GM19324 (cell line): ENCODE measurements around the gene DHX32.
"Not testable (repeated sequence)": the region's sequence is repeated elsewhere in the genome, so short reads cannot be mapped to it uniquely, and the experiment has no call there.

Experiments used
- ATAC-seq: cut with Tn5 transposase; IDR thresholded peaks from one replicate; pipeline ENCODE4 v1.9.1; 2021; ENCODE audit warnings: mild to moderate bottlenecking, moderate library complexity; ENCODE audit not compliant: unreplicated experiment, low FRiP score

DHX32 gene, protein sequence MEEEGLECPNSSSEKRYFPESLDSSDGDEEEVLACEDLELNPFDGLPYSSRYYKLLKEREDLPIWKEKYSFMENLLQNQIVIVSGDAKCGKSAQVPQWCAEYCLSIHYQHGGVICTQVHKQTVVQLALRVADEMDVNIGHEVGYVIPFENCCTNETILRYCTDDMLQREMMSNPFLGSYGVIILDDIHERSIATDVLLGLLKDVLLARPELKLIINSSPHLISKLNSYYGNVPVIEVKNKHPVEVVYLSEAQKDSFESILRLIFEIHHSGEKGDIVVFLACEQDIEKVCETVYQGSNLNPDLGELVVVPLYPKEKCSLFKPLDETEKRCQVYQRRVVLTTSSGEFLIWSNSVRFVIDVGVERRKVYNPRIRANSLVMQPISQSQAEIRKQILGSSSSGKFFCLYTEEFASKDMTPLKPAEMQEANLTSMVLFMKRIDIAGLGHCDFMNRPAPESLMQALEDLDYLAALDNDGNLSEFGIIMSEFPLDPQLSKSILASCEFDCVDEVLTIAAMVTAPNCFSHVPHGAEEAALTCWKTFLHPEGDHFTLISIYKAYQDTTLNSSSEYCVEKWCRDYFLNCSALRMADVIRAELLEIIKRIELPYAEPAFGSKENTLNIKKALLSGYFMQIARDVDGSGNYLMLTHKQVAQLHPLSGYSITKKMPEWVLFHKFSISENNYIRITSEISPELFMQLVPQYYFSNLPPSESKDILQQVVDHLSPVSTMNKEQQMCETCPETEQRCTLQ

DNA sequence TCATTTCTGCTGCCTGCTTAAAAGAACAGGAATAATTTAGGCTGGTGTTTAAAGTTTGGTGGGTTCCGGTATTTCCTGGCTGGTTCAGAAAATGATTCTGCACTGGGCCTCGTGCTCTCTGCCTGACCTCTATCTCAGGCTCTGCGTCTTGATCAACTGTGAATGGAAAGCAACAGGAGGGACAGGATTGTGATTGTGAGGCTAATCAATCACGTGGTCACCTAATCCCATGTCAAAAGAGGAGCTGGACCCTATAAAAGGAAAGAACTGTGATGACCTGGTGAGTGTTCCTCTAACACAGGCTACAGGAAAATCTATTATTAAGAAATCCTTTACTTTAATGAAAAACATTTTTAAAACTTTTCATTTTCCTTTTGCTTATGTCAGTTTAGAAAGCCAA lies at the start of gene DHX32:
TSS of gene DHX32 (minus strand) at position 101 of the 400 bp plus-strand sequence. CDS start 468 bp downstream, outside the sequence.
- ATAC-seq = no peak

GRCh38 chr10:125929618-125930017 lies 48.5 kb upstream of the DHX32 start:
- no peak for ATAC-seq

GRCh38 chr10:125928928-125929585 lies 48.0 kb upstream of the DHX32 start:
- ATAC-seq = no peak

DNA sequence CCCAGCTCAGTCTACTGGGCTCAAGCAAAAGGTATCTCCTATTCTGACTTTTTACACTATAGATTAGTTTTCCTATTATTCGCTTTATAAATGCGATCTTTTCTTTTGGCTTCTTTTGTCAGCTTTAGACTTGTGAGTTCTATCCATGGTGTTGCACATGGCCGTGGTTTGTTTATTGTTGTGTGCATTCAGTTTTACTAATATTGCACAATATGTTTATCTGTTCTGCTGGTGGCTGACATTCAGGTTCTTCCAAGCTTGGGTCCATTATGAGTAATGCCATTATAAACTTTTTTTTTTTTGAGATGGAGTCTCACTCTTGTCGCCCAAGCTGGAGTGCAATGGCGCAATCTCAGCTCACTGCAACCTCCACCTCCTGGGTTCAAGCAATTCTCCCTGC lies 46.2 kb upstream of the DHX32 start:
- ATAC-seq = not testable (repeated sequence)

GRCh38 chr10:125926247-125926646 lies 45.2 kb upstream of the DHX32 start:
- ATAC-seq = no peak

- no peak for ATAC-seq
Observed at GRCh38 chr10:125925262-125925834, 44.3 kb upstream of the DHX32 start.

DNA sequence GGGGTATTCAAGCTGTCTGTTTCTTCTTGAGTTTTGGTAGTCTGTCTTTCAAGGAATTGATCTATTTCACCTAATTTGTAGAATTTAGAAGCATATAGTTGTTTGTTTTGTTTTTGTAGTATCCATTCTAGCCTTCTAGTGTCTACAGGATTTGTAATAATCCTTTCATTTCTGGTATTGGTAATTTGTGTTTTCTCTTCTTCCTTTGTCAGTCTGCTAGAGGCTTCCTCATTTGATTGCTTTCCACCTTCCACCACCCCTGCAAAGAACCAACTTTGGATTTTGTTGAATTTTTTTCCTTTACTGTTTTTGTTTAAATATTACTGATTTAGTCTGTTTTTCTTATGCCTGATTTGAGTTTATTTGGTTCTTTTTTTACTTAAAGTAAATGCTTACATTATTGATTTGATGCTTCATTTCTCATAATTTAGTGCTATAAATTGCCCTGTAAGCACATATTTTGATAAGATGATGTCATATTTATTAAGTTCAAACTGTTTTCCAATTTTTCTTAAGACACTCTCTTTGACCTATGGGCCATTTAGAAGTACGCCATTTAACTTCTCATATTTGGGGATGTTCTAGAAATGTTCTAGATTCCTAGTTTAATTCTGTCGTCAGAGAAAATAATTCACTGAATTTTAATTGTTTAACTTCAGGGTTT lies 40.7 kb upstream of the DHX32 start:
- not testable (repeated sequence) for ATAC-seq

GRCh38 chr10:125917704-125918361 lies 36.7 kb upstream of the DHX32 start:
- ATAC-seq = not testable (repeated sequence)

DNA sequence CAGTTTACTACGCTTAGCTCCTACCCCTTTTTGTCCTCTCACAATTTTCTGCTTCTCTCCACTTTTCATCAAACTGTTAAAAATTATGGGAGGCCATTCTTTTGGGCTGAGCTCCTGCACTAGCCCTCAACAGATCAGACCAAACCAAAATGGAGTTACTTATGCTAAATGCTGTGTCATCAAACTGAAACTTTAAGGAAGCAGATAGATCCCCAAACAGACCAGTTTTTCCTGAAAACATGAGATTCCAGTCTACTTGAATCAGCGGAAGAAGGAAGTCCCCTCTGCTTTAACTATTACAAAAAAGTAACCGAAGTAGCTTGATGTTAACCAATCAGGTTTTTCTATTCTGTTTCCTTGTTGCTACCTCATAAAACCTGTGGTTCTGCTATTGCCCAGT lies 35.9 kb upstream of the DHX32 start:
- ATAC-seq = no peak

GRCh38 chr10:125913277-125913676 lies 32.2 kb upstream of the DHX32 start:
- not testable (repeated sequence) for ATAC-seq

- no peak for ATAC-seq
Observed at GRCh38 chr10:125911990-125912389, 30.9 kb upstream of the DHX32 start.

DNA sequence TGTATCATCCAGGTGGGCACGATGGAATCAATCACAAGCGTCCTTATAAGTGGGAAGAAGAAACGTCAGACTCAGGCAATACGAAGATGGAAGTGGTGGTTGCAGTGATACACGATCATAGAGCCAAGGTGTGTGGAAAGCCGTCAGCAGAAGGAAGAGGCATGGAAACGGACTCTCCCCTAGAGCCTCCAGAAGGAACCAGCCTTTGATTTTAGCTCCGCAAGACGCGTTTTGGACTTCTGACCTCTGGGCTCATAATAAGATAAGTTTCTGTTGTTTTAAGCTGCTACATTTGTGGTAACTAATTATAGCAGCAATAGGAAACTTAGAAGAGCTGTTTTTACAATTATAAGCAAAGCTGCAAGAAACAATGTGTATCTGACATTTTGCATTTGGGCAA lies 30.1 kb upstream of the DHX32 start:
- no peak for ATAC-seq

GRCh38 chr10:125909491-125909890 lies 28.4 kb upstream of the DHX32 start:
- not testable (repeated sequence) for ATAC-seq

- not testable (repeated sequence) for ATAC-seq
Observed at GRCh38 chr10:125908813-125909212, 27.7 kb upstream of the DHX32 start.

DNA sequence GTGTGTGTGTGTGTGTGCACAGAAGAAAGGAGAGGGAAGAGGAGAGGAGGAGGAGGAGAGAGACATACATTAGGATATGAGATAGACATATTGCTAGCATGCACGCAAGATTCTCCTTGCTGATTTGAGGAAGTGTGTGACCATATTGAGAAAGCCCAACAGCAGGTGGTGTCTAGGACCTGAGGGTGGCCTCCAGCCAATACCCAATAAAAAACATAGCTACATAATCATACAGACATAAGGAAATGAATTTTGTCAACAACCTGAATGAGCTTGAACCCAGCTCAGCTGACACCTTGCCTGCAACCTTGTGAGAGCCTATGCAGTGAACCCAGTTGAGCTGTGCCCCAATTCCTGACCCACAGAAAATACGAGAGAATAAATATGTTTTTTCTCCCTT lies 26.5 kb upstream of the DHX32 start:
- not testable (repeated sequence) for ATAC-seq

DNA sequence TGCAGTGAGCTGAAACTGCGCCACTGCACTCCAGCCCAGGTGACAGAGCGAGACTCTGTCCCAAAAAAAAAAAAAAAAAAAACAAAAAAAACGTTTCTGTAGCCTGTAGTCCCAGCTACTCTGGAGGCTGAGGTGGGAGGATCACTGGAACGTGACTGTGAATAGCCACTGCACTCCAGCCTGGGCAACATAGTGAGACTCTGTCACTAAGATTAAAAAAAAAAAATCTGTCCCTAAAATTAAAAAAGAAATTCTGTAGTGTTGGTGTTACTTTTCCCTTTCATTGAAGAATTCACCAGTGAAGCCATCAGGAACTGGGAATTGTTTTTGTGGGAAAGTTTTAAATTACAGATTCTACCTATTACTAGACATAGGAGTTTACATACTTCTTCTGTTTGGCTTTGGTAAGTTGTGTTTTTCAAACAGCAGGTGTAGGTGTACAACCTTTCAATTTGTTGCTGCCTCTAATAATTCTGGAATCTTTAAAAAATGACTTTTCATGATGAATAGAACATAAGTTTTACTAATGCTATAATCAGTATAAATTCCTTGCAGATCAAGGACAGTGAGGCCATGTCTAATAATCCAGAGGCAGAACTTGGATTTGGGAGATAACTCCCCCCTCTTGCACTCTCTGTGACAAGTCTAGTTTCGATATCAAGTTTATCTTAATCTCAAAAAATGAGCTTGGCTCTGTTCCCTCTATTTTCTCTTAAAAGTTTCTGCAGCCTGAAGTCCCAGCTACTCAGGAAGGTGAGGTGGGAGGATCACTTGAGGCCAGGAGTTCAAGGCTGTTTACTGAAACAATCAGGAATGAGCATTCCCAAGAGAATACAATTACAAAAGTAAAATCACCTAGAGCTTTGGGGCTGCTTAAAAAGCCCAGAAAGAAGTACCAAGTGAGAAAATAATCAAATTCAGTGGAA lies 24.2 kb upstream of the DHX32 start:
- ATAC-seq = not testable (repeated sequence)

- not testable (repeated sequence) for ATAC-seq
Observed at GRCh38 chr10:125903135-125903640, 22.1 kb upstream of the DHX32 start.

- not testable (repeated sequence) for ATAC-seq
Observed at GRCh38 chr10:125900963-125901362, 19.9 kb upstream of the DHX32 start.
